Mesenchymal stem cell (in vitro differentiated cells and primary cell): ENCODE data around the gene SENP3.

Experiments used
- DNase-seq: peaks from one replicate; pipeline ENCODE4 v3.0.0-alpha.2; 2013
- H2AFZ ChIP-seq: one replicate; pipeline ENCODE4 v1.6.1; 2013; ENCODE audit warnings: low read depth, mild to moderate bottlenecking, control low read depth, inconsistent platforms, low read length, moderate library complexity
- H2AK5ac ChIP-seq: 2 replicates; pipeline ENCODE4 v1.6.1; 2013; ENCODE audit warnings: low read length, moderate library complexity, mild to moderate bottlenecking, inconsistent platforms; ENCODE audit not compliant: severe bottlenecking
- H2BK120ac ChIP-seq: one replicate; pipeline ENCODE4 v1.6.1; 2013; ENCODE audit warnings: low read depth, mild to moderate bottlenecking, inconsistent platforms, low read length, moderate library complexity
- H2BK12ac ChIP-seq, 2 experiments: one replicate each; pipeline ENCODE4 v1.6.1; 2013; ENCODE audit warnings: inconsistent platforms in 2 of 2, low read length in 2 of 2, mild to moderate bottlenecking in 2 of 2, moderate library complexity in 2 of 2, control low read depth in 1 of 2
- H2BK15ac ChIP-seq: one replicate; pipeline ENCODE4 v1.6.1; 2013; ENCODE audit warnings: mild to moderate bottlenecking, low read depth, inconsistent platforms; ENCODE audit not compliant: poor library complexity, severe bottlenecking
- H2BK5ac ChIP-seq: 2 replicates; pipeline ENCODE4 v1.6.1; 2013; ENCODE audit warnings: low read depth, mild to moderate bottlenecking, low read length, control low read depth, inconsistent platforms; ENCODE audit not compliant: poor library complexity, severe bottlenecking
- H3K14ac ChIP-seq, 2 experiments: one replicate each; pipeline ENCODE4 v1.6.1; 2013; ENCODE audit warnings: inconsistent platforms in 2 of 2, low read length in 2 of 2, control low read depth in 1 of 2, mild to moderate bottlenecking in 1 of 2, moderate library complexity in 1 of 2
- H3K18ac ChIP-seq, 2 experiments: one replicate each; pipeline ENCODE4 v1.6.1; 2013; ENCODE audit warnings: inconsistent platforms in 2 of 2, low read length in 2 of 2, control low read depth in 1 of 2, low read depth in 1 of 2, mild to moderate bottlenecking in 1 of 2
- H3K23ac ChIP-seq, 2 experiments: one replicate each; pipeline ENCODE4 v1.6.1; 2013; ENCODE audit warnings: inconsistent platforms in 2 of 2, low read length in 2 of 2, mild to moderate bottlenecking in 2 of 2, moderate library complexity in 2 of 2, control low read depth in 1 of 2
- H3K27ac ChIP-seq: 2 replicates; pipeline ENCODE4 v1.5.1; 2013; ENCODE audit warnings: mild to moderate bottlenecking, moderate library complexity, low read length, control low read depth, inconsistent platforms; ENCODE audit not compliant: poor library complexity, severe bottlenecking
- H3K27me3 ChIP-seq, 2 experiments: 2 replicates each; pipeline versions ENCODE4 v1.6.1 to v1.7.0; 2013; ENCODE audit warnings: low read length in 2 of 2, mild to moderate bottlenecking in 2 of 2, moderate library complexity in 2 of 2, control low read depth in 1 of 2, inconsistent platforms in 1 of 2; ENCODE audit not compliant: control insufficient read depth in 1 of 2, insufficient read depth in 1 of 2
- H3K36me3 ChIP-seq, 2 experiments: 2 replicates each; pipeline versions ENCODE4 v1.6.1 to v1.7.0; 2013; ENCODE audit warnings: low read length in 2 of 2, control low read depth in 1 of 2, inconsistent platforms in 1 of 2, low read depth in 1 of 2, mild to moderate bottlenecking in 1 of 2; ENCODE audit not compliant: insufficient read depth in 2 of 2, control insufficient read depth in 1 of 2
- H3K4ac ChIP-seq, 2 experiments: one replicate each; pipeline ENCODE4 v1.6.1; 2013; ENCODE audit warnings: inconsistent platforms in 2 of 2, low read length in 2 of 2, mild to moderate bottlenecking in 2 of 2, moderate library complexity in 2 of 2, control low read depth in 1 of 2, low read depth in 1 of 2
- H3K4me1 ChIP-seq: 2 replicates; pipeline ENCODE4 v1.6.1; 2013; ENCODE audit warnings: low read depth, low read length, control low read depth; ENCODE audit not compliant: control insufficient read depth, insufficient read depth
- H3K4me2 ChIP-seq: 2 replicates; pipeline ENCODE4 v1.6.1; 2013; ENCODE audit warnings: low read length, mild to moderate bottlenecking, inconsistent platforms; ENCODE audit not compliant: poor library complexity, severe bottlenecking
- H3K4me3 ChIP-seq, 2 experiments: 2 replicates each; pipeline versions ENCODE4 v1.5.1 to v1.7.0; 2013; ENCODE audit warnings: low read length in 2 of 2, mild to moderate bottlenecking in 2 of 2, control low read depth in 1 of 2, low read depth in 1 of 2; ENCODE audit not compliant: insufficient read depth in 1 of 2
- H3K79me1 ChIP-seq: replicated peaks from 2 replicates; pipeline ENCODE4 v1.6.1; 2013; ENCODE audit warnings: mild to moderate bottlenecking, control low read depth, low read length, inconsistent platforms; ENCODE audit not compliant: poor library complexity, severe bottlenecking
- H3K9ac ChIP-seq: 2 replicates; pipeline ENCODE4 v1.7.0; 2013; ENCODE audit warnings: mild to moderate bottlenecking, low read length, moderate library complexity
- H3K9me3 ChIP-seq: 2 replicates; pipeline ENCODE4 v1.7.0; 2013; ENCODE audit warnings: mild to moderate bottlenecking, low read length; ENCODE audit not compliant: control insufficient read depth
- H4K8ac ChIP-seq: one replicate; pipeline ENCODE4 v1.6.1; 2013; ENCODE audit warnings: inconsistent platforms, mild to moderate bottlenecking, low read length, moderate library complexity
- H4K91ac ChIP-seq: one replicate; pipeline ENCODE4 v1.6.1; 2013; ENCODE audit warnings: mild to moderate bottlenecking, low read length, inconsistent platforms
- whole genome bisulfite sequencing: methylation state at CpG from one replicate; pipeline ENCODE4 v1.1.7; 2013; ENCODE audit warnings: mixed read lengths; 5-methylcytosine and 5-hydroxymethylcytosine counted together

SENP3 gene

GRCh38 chr17:7580604-7581575, 19.2 kb downstream of the SENP3 start:
- no peaks in the 10 kb centered on the region for H3K27me3 ChIP-seq
- 94% methylated on average over 23 of the region's 23 CpGs for WGBS
- H3K23ac ChIP-seq = no peak overlapping the region
- H2BK120ac ChIP-seq = no peak overlapping the region
- peak overlapping the region; percentile 11 to 15 for H2BK12ac ChIP-seq
- no peaks in the 10 kb centered on the region for H3K9me3 ChIP-seq
- H2AK5ac ChIP-seq = no peak overlapping the region
- DNase-seq = no peak
- H3K36me3 ChIP-seq = peaks cover 45 to 75% of the 10 kb centered on the region in 2 experiments
- H3K79me1 ChIP-seq = peaks cover 14% of the 10 kb centered on the region
- no peak overlapping the region for H3K4me2 ChIP-seq
- no peak overlapping the region for H2AFZ ChIP-seq
- H3K18ac ChIP-seq = no peak overlapping the region
- no peak overlapping the region for H3K14ac ChIP-seq
- peak overlapping the region; percentile 43 for H4K91ac ChIP-seq
- no peak overlapping the region for H3K27ac ChIP-seq
- no peak overlapping the region for H2BK5ac ChIP-seq
- H3K4me3 ChIP-seq = peak overlapping the region in 1 of 2 experiments; percentile 80
- peak overlapping the region; percentile 66 for H4K8ac ChIP-seq
- no peak overlapping the region for H2BK15ac ChIP-seq
- peak overlapping the region; percentile 89 for H3K9ac ChIP-seq
- H3K4me1 ChIP-seq = peaks cover 26% of the 10 kb centered on the region
- H3K4ac ChIP-seq = no peak overlapping the region

GRCh38 chr17:7582396-7583252, 20.9 kb downstream of the SENP3 start:
- H3K4ac ChIP-seq = peak overlapping the region; percentile 96 to 97
- H3K4me1 ChIP-seq = peaks cover 30% of the 10 kb centered on the region
- no peak overlapping the region for H3K27ac ChIP-seq
- peak overlapping the region; percentile 95 for H3K9ac ChIP-seq
- no peaks in the 10 kb centered on the region for H3K9me3 ChIP-seq
- H3K23ac ChIP-seq = peak overlapping the region in 1 of 2 experiments; percentile 66
- H2BK12ac ChIP-seq = peak overlapping the region; percentile 28 to 74
- peak overlapping the region; percentile 96 for H4K91ac ChIP-seq
- no peak for DNase-seq
- no peaks in the 10 kb centered on the region for H3K27me3 ChIP-seq
- H3K79me1 ChIP-seq = peaks cover 19% of the 10 kb centered on the region
- H2BK120ac ChIP-seq = peak overlapping the region; percentile 90
- no peak overlapping the region for H2BK5ac ChIP-seq
- H2BK15ac ChIP-seq = peak overlapping the region; percentile 93
- peak overlapping the region; percentile 2 for H3K4me2 ChIP-seq
- H2AK5ac ChIP-seq = peak overlapping the region; percentile 11
- 94% methylated on average over 36 of the region's 36 CpGs for WGBS
- peak overlapping the region; percentile 37 to 89 for H3K4me3 ChIP-seq
- no peak overlapping the region for H2AFZ ChIP-seq
- H3K18ac ChIP-seq = peak overlapping the region; percentile 74 to 97
- no peak overlapping the region for H3K14ac ChIP-seq
- H3K36me3 ChIP-seq = peaks cover 40 to 71% of the 10 kb centered on the region in 2 experiments
- H4K8ac ChIP-seq = peak overlapping the region; percentile 98

GRCh38 chr17:7583253-7584109, 21.8 kb downstream of the SENP3 start, which contains the start of gene MPDU1:
TSS of gene MPDU1 (plus strand) at chr17:7583852. CDS start at chr17:7583863, 11 bp downstream.
- Histone ChIP-seq H2AK5ac (peak within 1 kb of the TSS; percentile 57), H3K18ac (peak within 1 kb of the TSS; percentile 97), H2BK12ac (peak within 1 kb of the TSS; percentile 28 to 74), H3K9me3 (no peaks in the 10 kb centered on the region), H3K4me1 (peaks cover 39% of the 10 kb centered on the region), H3K4ac (peak within 1 kb of the TSS; percentile 96 to 97), H3K27me3 (no peaks in the 10 kb centered on the region), H2BK15ac (peak within 1 kb of the TSS; percentile 93), H3K14ac (peak within 1 kb of the TSS in 1 of 2 experiments; percentile 1), H3K4me2 (peak within 1 kb of the TSS; percentile 13), H2AFZ (no peak within 1 kb of the TSS), H3K4me3 (peak within 1 kb of the TSS; percentile 43 to 89), H2BK120ac (peak within 1 kb of the TSS; percentile 94), H3K23ac (peak within 1 kb of the TSS in 1 of 2 experiments; percentile 66), H4K8ac (peak within 1 kb of the TSS; percentile 98), H3K79me1 (peaks cover 19% of the 10 kb centered on the region), H3K27ac (peak within 1 kb of the TSS; percentile 86), H4K91ac (peak within 1 kb of the TSS; percentile 96), H3K36me3 (peaks cover 31 to 70% of the 10 kb centered on the region in 2 experiments), H2BK5ac (peak within 1 kb of the TSS; percentile 39), H3K9ac (peak within 1 kb of the TSS; percentile 95)
- WGBS = 20% methylated on average over 66 of the region's 69 CpGs
- DNase-seq = peak; percentile 96
